DMS79 (cell line): ENCODE measurements around the gene KIF13A.
A peak's percentile ranks its signal among the peaks of the same experiment; 100 is the strongest.
"Not testable (repeated sequence)": the region's sequence is repeated elsewhere in the genome, so short reads cannot be mapped to it uniquely, and the experiment has no call there.

Experiments used
- DNase-seq: peaks from one replicate; lab custom pipeline; 2025; lab: John Stamatoyannopoulos, UW

The KIF13A gene

GRCh38 chr6:17998442-17998841 is 11.0 kb upstream of the KIF13A start:
- DNase-seq = no peak

GRCh38 chr6:17998003-17998402 is 10.6 kb upstream of the KIF13A start:
- no peak for DNase-seq

GRCh38 chr6:17995414-17995813 is 8.0 kb upstream of the KIF13A start:
- DNase-seq = no peak

- no peak for DNase-seq
Observed at GRCh38 chr6:17994019-17994418, 6.6 kb upstream of the KIF13A start.

- DNase-seq = no peak
Observed at GRCh38 chr6:17988422-17988944, 1.0 kb upstream of the KIF13A start.

- DNase-seq = peak; percentile 92
Observed at GRCh38 chr6:17987697-17988421, 424 bp upstream of the KIF13A start.

- no peak for DNase-seq
Observed at GRCh38 chr6:17986656-17987446, 584 bp downstream of the KIF13A start.

GRCh38 chr6:17985934-17986655 is 1.3 kb downstream of the KIF13A start:
- DNase-seq = no peak

- no peak for DNase-seq
Observed at GRCh38 chr6:17984812-17985670, 2.4 kb downstream of the KIF13A start.

GRCh38 chr6:17984399-17984798 is 3.0 kb downstream of the KIF13A start:
- no peak for DNase-seq

- DNase-seq = peak; percentile 24
Observed at GRCh38 chr6:17983730-17984129, 3.7 kb downstream of the KIF13A start.

- DNase-seq = no peak
Observed at GRCh38 chr6:17980329-17980728, 7.1 kb downstream of the KIF13A start.

- no peak for DNase-seq
Observed at GRCh38 chr6:17979479-17979878, 8.0 kb downstream of the KIF13A start.

GRCh38 chr6:17976258-17976657 is 11.2 kb downstream of the KIF13A start:
- DNase-seq = not testable (repeated sequence)

- DNase-seq = no peak
Observed at GRCh38 chr6:17974570-17975368, 12.7 kb downstream of the KIF13A start.

- DNase-seq = no peak
Observed at GRCh38 chr6:17972978-17973622, 14.3 kb downstream of the KIF13A start.

- DNase-seq = no peak
Observed at GRCh38 chr6:17972074-17972952, 15.1 kb downstream of the KIF13A start.

GRCh38 chr6:17971128-17972073 is 16.0 kb downstream of the KIF13A start:
- DNase-seq = no peak
